Astrocyte (in vitro differentiated cells and primary cell): Measurements from ENCODE around the gene ALDH3B2. TPM values are rescaled to one million over a fixed set of nuclear protein-coding genes. Genes with fewer than 3 reads are reported as not detected.
"Not testable (repeated sequence)": the region's sequence is repeated elsewhere in the genome, so short reads cannot be mapped to it uniquely, and the experiment has no call there.

Source experiments
- DNase-seq: peaks from one replicate; pipeline ENCODE4 v3.0.0-alpha.2; 2010; ENCODE audit warnings: low read depth
- FAIRE-seq: peaks from 2 replicates; lab custom pipeline; 2011; peaks lifted over from hg19 to GRCh38; lab: Jason Lieb, UNC
- H2AFZ ChIP-seq: 2 replicates; pipeline ENCODE4 v1.6.0; 2012; ENCODE audit warnings: low read depth, low read length, inconsistent platforms
- H3K27ac ChIP-seq: 2 replicates; pipeline ENCODE4 v1.5.1; 2011; ENCODE audit warnings: low read depth, low read length, inconsistent platforms
- H3K27me3 ChIP-seq: 2 replicates; pipeline ENCODE4 v1.6.0; 2011; ENCODE audit warnings: low read length, inconsistent platforms; ENCODE audit not compliant: insufficient read depth
- H3K36me3 ChIP-seq: 2 replicates; pipeline ENCODE4 v1.5.1; 2011; ENCODE audit warnings: low read length, inconsistent platforms; ENCODE audit not compliant: insufficient read depth
- H3K4me1 ChIP-seq: 2 replicates; pipeline ENCODE4 v1.5.1; 2011; ENCODE audit warnings: low read length, inconsistent platforms; ENCODE audit not compliant: insufficient read depth
- H3K4me2 ChIP-seq: 2 replicates; pipeline ENCODE4 v1.6.0; 2012; ENCODE audit warnings: low read length, inconsistent platforms
- H3K4me3 ChIP-seq: 2 replicates; pipeline ENCODE4 v1.5.1; 2011; ENCODE audit warnings: low read depth, mild to moderate bottlenecking, low read length, inconsistent platforms; ENCODE audit not compliant: insufficient read depth
- H3K79me2 ChIP-seq: 2 replicates; pipeline ENCODE4 v1.6.0; 2012; ENCODE audit warnings: mild to moderate bottlenecking, low read length, inconsistent platforms; ENCODE audit not compliant: insufficient read depth
- H3K9ac ChIP-seq: 2 replicates; pipeline ENCODE4 v1.6.0; 2012; ENCODE audit warnings: mild to moderate bottlenecking, low read length, inconsistent platforms
- H3K9me3 ChIP-seq: 2 replicates; pipeline ENCODE4 v1.5.1; 2012; ENCODE audit warnings: low read depth, mild to moderate bottlenecking, low read length, inconsistent platforms; ENCODE audit not compliant: insufficient read depth
- H4K20me1 ChIP-seq: 2 replicates; pipeline ENCODE4 v1.6.0; 2012; ENCODE audit warnings: low read length, inconsistent platforms; ENCODE audit not compliant: insufficient read depth
- H3K27ac Mint-ChIP-seq: one replicate; pipeline ENCODE4 v1.8.0; 2021; ENCODE audit warnings: mild to moderate bottlenecking, mixed read lengths; ENCODE audit not compliant: unreplicated experiment
- H3K27me3 Mint-ChIP-seq: one replicate; pipeline ENCODE4 v1.8.0; 2021; ENCODE audit warnings: low read depth, mixed read lengths; ENCODE audit not compliant: unreplicated experiment
- H3K36me3 Mint-ChIP-seq: one replicate; pipeline ENCODE4 v1.8.0; 2021; ENCODE audit warnings: low read depth, mixed read lengths; ENCODE audit not compliant: unreplicated experiment
- H3K4me1 Mint-ChIP-seq: one replicate; pipeline ENCODE4 v1.8.0; 2021; ENCODE audit warnings: low read depth, mixed read lengths; ENCODE audit not compliant: unreplicated experiment
- H3K4me3 Mint-ChIP-seq: one replicate; pipeline ENCODE4 v1.8.0; 2021; ENCODE audit warnings: mild to moderate bottlenecking, moderate library complexity, mixed read lengths; ENCODE audit not compliant: unreplicated experiment
- H3K9me3 Mint-ChIP-seq: one replicate; pipeline ENCODE4 v1.8.0; 2021; ENCODE audit warnings: mild to moderate bottlenecking, mixed read lengths; ENCODE audit not compliant: unreplicated experiment
- EZH2 ChIP-seq: IDR thresholded peaks from 2 replicates; pipeline ENCODE4 v1.6.1; 2012; ENCODE audit warnings: mild to moderate bottlenecking, low read length, inconsistent platforms; ENCODE audit not compliant: insufficient read depth
- total RNA-seq: library from RNA; stranded (reverse); gene quantifications from 2 replicates; pipeline ENCODE4 v1.2.1, GENCODE V29; 2021
- TF ChIP-seq, protein P1 (sequence below): IDR thresholded peaks from 2 replicates; pipeline ENCODE4 v1.5.1; 2011; ENCODE audit warnings: low read depth, mild to moderate bottlenecking, inconsistent platforms, low read length, moderate library complexity; ENCODE audit not compliant: insufficient read depth

ALDH3B2 gene
- total RNA-seq, 1 donor from 2014 or later, result not detected

DNA sequence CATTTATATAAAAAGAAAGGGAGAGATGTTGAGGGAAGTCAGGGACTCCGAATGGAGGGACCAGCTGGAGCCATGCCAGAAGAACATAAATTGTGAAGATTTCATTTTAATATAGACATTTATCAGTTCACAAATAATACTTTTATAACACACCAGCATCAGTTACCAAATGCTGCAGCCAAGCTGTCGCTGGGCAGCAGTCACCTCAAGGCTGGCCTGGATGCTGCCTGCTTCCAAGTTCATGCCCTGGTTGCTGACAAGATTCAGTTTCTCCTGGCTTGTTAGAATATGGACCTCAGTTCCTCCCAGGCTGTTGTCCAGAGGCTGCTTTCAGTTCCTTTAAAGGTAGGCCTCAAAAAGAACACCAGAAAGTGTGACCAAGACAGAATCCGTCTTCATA lies 30.8 kb upstream of the ALDH3B2 start:
- Mint-ChIP-seq H3K4me3 (no peak overlapping the region), H3K4me1 (no peaks in the 10 kb centered on the region), H3K27ac (no peak overlapping the region), H3K9me3 (no peaks in the 10 kb centered on the region), H3K36me3 (no peaks in the 10 kb centered on the region), H3K27me3 (peaks cover 31% of the 10 kb centered on the region)
- no peaks in the 10 kb centered on the region for H4K20me1 ChIP-seq
- H3K4me3 ChIP-seq, result no peak overlapping the region
- no peaks in the 10 kb centered on the region for H3K79me2 ChIP-seq
- H3K27me3 ChIP-seq, result no peaks in the 10 kb centered on the region
- FAIRE-seq (no peak), DNase-seq (no peak)
- no peak for TF ChIP-seq EZH2
- TF ChIP-seq, protein P1, sequence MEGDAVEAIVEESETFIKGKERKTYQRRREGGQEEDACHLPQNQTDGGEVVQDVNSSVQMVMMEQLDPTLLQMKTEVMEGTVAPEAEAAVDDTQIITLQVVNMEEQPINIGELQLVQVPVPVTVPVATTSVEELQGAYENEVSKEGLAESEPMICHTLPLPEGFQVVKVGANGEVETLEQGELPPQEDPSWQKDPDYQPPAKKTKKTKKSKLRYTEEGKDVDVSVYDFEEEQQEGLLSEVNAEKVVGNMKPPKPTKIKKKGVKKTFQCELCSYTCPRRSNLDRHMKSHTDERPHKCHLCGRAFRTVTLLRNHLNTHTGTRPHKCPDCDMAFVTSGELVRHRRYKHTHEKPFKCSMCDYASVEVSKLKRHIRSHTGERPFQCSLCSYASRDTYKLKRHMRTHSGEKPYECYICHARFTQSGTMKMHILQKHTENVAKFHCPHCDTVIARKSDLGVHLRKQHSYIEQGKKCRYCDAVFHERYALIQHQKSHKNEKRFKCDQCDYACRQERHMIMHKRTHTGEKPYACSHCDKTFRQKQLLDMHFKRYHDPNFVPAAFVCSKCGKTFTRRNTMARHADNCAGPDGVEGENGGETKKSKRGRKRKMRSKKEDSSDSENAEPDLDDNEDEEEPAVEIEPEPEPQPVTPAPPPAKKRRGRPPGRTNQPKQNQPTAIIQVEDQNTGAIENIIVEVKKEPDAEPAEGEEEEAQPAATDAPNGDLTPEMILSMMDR, result no peak
- no peak overlapping the region for H2AFZ ChIP-seq
- no peak overlapping the region for H3K27ac ChIP-seq
- no peak overlapping the region for H3K9ac ChIP-seq
- H3K36me3 ChIP-seq, result no peaks in the 10 kb centered on the region
- no peaks in the 10 kb centered on the region for H3K9me3 ChIP-seq
- H3K4me2 ChIP-seq, result no peak overlapping the region
- no peaks in the 10 kb centered on the region for H3K4me1 ChIP-seq

DNA sequence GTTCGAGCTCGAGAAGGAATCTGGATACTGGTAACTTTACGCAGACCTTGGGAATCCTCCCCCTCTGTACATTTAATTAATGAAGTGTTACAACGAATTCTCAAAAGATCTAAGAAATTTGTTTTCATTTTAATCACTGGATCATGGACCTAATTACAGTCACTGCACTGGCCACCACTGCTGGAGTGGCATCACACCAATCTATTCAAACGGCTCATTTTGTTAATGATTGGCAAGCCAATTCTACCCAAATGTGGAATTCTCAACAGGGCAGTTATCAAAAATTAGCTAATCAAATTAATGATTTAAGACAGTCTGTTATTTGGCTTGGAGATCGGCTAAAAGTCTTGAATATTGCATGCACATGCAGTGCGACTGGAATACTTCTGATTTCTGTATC lies 30.1 kb upstream of the ALDH3B2 start:
- no peak overlapping the region for H3K9ac ChIP-seq
- H3K9me3 ChIP-seq, result no peaks in the 10 kb centered on the region
- no peak overlapping the region for H3K4me2 ChIP-seq
- H3K36me3 ChIP-seq, result no peaks in the 10 kb centered on the region
- TF ChIP-seq, protein P1, result no peak
- no peak for TF ChIP-seq EZH2
- no peak for DNase-seq
- no peaks in the 10 kb centered on the region for H3K36me3 Mint-ChIP-seq
- H4K20me1 ChIP-seq, result no peaks in the 10 kb centered on the region
- no peak overlapping the region for H2AFZ ChIP-seq
- no peak overlapping the region for H3K27ac ChIP-seq
- no peaks in the 10 kb centered on the region for H3K27me3 ChIP-seq
- peaks cover 2% of the 10 kb centered on the region for H3K4me1 ChIP-seq
- H3K9me3 Mint-ChIP-seq, result peaks cover 2% of the 10 kb centered on the region
- no peak overlapping the region for H3K4me3 ChIP-seq
- no peak overlapping the region for H3K27ac Mint-ChIP-seq
- no peak for FAIRE-seq
- no peaks in the 10 kb centered on the region for H3K4me1 Mint-ChIP-seq
- no peak overlapping the region for H3K4me3 Mint-ChIP-seq
- no peaks in the 10 kb centered on the region for H3K79me2 ChIP-seq
- H3K27me3 Mint-ChIP-seq, result peaks cover 28% of the 10 kb centered on the region

DNA sequence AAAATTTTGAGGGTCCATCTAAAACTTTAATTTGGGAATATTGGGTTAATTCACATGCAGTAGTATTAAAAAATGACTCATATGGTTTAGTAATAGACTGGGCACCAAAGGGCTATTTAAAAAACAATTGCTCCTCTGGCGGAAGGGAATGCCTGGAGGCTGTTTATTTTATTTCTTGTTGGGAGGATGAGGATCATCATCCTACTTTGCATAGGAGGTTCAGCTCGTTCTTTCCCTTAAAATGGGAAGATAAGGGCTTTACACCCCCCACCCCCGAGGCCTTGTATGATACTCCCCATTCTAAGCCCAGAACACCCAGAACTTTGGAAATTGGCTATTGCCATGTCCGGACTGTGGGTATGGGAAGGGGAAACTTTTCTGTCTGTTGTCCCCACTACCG lies 29.3 kb upstream of the ALDH3B2 start:
- not testable (repeated sequence) for H2AFZ ChIP-seq, H3K9ac ChIP-seq, DNase-seq, H3K4me1 Mint-ChIP-seq, H3K4me1 ChIP-seq, H3K4me2 ChIP-seq, H3K27ac ChIP-seq, H3K4me3 ChIP-seq, H3K27ac Mint-ChIP-seq, H4K20me1 ChIP-seq, H3K27me3 ChIP-seq, FAIRE-seq, H3K4me3 Mint-ChIP-seq, H3K36me3 ChIP-seq, H3K9me3 ChIP-seq, H3K36me3 Mint-ChIP-seq, H3K9me3 Mint-ChIP-seq, H3K79me2 ChIP-seq
- H3K27me3 Mint-ChIP-seq, result peaks cover 25% of the 10 kb centered on the region
